Activated effector memory CD4-positive, alpha-beta T cell treated with anti-CD3 and anti-CD28 coated beads, Interleukin-2, amount 50 U/mL, for 16 hours (primary cell): ENCODE measurements around the gene LONP2.
A peak's percentile ranks its signal among the peaks of the same experiment; 100 is the strongest.
"Not testable (repeated sequence)": the region's sequence is repeated elsewhere in the genome, so short reads cannot be mapped to it uniquely, and the experiment has no call there.

Experiments
- DNase-seq: peaks from one replicate; pipeline ENCODE4 v3.0.0-alpha.2; 2020

Gene LONP2

DNA sequence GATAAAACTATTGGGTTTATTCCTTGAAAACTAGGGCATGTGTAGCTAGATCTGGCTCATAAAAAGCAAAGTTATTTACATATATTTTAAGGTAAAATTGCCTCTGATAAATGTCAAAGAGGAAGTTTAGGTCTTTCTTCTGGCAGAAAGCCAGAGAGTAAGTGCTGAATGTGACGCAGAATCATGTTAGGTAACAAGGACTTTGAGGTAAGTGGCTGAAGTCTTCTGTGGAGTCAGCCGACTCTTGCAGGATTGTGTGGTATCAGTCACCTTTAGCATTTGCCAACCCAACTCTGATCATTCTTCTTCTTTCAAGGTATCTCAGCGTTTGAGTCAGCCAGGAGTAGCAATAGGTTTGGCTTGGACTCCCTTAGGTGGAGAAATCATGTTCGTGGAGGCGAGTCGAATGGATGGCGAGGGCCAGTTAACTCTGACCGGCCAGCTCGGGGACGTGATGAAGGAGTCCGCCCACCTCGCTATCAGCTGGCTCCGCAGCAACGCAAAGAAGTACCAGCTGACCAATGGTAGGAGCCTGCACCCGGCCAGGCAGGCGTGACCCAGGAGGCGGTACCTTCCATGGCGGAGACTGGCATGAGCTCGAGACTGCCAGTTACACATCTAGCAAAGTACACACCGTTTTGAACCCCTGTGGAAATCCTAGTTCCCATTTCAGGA is 103.2 kb downstream of the LONP2 start:
- DNase-seq: no peak

DNA sequence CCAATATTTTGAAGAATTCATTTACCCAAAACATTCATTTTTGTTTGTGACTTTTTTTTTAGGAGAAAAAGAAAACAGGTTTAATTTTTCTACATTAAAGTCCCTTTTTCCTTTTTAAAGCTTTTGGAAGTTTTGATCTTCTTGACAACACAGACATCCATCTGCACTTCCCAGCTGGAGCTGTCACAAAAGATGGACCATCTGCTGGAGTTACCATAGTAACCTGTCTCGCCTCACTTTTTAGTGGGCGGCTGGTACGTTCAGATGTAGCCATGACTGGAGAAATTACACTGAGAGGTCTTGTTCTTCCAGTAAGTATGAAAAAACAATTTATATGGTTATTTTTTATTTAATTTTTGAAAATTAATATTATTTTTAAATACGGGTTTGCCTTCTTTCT is 103.9 kb downstream of the LONP2 start:
- DNase-seq: no peak

GRCh38 chr16:48350736-48351135 is 106.6 kb downstream of the LONP2 start:
- DNase-seq: no peak

DNA sequence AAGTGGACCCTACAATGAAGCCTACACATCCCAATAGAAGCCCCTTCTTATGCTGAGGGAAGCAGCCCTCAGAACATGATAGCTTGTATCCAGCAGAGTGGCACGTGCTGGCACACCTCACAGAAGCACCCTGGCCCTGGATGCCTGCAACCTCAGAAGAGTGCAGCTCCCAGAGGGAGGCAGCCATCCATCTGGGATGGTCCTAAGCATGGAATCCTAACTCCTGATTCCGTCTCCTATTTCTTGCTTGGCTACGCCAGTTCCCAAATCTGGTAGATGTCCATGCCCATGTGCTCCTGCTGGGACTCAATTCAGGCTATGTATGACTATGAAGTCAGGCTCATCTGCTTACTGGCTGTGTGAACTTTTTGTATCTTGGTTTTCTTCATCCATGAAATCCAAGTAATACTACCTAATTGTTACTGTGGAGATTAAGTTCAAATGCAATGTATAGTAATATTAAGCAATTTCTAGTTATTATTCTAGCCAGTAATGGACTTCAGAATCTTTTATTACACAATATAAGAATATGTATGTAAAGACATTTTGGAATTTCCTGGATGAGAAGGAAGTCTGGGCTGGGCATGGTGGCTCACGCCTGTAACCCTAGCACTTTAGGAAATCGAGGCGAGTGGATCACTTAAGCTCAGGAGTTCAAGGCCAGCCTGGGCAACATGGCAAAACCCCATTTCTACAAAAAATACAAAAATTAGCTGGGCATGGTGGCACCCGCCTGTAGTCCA is 108.7 kb downstream of the LONP2 start:
- no peak for DNase-seq

DNA sequence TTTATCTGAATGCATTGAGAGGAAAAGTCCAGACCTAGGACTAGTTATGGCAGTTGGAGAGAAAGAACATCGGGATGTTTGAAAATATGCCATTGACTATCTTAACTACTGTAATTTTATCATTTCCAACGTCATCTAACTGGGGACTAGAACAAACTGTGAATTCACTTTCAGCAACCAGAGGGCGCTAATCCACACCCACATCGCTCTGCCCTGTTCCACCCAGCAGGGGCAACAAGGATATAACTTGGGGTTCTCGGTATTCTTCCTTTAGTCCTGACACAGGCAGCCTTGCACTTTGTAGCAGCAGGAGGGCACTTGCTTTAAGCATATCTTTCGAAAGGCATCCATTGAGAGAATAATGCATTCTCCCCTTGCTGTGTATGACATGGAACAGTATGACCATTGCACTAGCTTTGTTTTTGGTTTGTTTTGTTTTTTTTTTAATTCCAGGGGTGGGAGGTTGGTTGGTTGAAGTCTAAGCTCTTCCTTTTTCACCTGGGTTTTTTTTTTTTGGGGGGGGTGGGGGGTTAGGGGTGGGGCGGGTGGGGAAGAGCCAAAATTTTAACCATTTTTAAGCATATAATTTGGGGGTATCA is 109.6 kb downstream of the LONP2 start:
- DNase-seq: peak; percentile 85

GRCh38 chr16:48354385-48354784 is 110.3 kb downstream of the LONP2 start:
- not testable (repeated sequence) for DNase-seq

- DNase-seq: no peak
These were observed 111.1 kb downstream of the LONP2 start for GRCh38 chr16:48354877-48355855.

GRCh38 chr16:48356633-48357376 is 112.7 kb downstream of the LONP2 start:
- DNase-seq: no peak

GRCh38 chr16:48358419-48358818 is 114.3 kb downstream of the LONP2 start:
- DNase-seq: no peak

- no peak for DNase-seq
These were observed 115.9 kb downstream of the LONP2 start for GRCh38 chr16:48359983-48360382.

DNA sequence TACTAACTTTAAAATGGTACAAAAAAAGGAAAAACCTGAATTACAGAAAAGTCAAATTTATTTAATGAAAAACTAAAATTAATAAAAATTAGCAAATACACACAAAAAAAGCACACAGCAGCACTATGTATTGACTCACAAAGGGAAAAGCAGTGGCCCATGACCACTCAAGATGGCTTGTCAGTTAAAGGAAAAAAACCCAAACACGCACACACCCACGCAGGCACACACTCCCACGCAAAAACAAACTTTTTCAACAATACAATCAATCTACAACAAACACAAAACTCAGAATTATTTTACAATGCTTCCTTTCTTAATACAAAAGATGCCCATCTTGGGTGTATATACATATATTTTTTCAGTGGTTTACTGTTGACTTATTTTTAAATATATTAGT is 116.9 kb downstream of the LONP2 start:
- DNase-seq: no peak

DNA sequence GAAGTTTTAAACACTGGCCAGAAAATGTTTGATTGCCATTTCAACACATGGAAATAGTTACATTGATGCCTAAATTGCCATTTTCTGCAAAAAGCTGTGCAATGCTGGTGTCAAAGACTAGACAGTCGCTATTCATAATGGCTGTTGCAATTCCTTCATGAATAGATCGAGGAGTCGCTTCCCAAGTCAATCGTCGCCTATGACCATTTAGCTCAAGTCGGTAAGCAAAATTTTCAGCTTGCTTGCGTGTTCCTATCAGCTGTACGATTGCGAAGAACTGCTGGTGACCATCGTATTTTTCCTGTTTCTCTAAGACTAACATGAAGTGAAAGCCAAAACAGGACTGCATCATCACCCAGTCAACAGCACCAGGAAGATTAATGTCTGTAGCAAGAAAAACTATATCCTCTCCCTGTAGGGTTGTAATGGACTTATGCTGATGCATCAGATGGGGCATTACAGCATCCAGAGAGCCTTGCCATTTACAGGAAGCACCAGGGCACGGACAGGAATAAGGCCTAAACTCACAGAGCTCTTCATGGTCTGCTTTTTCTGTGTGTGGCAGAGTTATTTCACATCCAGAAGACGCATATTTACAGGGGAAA is 117.5 kb downstream of the LONP2 start:
- no peak for DNase-seq

DNA sequence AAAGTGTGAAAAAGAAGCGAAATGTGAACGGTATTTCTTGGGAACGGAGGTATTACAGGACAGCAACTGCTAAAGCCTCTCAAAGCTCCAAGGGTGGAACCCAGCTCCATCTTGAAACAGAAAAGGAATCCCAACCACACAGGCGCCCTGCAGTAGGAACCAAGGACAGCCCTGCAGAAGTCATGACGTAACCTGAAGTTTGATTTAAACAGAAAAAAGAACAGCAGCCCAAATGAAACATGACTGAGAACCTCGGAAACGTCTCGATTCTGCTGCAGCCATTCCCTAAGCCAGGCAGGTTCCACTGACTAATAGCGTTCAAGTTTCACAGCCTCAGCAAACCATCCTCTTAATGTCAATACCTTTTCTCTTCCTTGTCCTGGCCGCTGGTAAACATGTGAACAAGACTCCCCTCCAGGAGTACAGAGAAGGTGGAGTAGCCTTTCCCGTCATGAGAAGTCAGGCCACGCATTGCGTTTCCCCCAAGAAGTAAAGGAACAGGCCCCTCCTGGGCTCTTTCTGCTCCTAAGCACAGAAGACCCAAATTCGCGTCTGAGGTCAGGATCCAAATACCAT is 121.0 kb downstream of the LONP2 start:
- no peak for DNase-seq

GRCh38 chr16:48365601-48366164 is 121.6 kb downstream of the LONP2 start:
- DNase-seq: peak; percentile 93

GRCh38 chr16:48366165-48367093 is 122.3 kb downstream of the LONP2 start:
- peak; percentile 80 for DNase-seq

- DNase-seq: no peak
These were observed 123.4 kb downstream of the LONP2 start for GRCh38 chr16:48367441-48368049.

DNA sequence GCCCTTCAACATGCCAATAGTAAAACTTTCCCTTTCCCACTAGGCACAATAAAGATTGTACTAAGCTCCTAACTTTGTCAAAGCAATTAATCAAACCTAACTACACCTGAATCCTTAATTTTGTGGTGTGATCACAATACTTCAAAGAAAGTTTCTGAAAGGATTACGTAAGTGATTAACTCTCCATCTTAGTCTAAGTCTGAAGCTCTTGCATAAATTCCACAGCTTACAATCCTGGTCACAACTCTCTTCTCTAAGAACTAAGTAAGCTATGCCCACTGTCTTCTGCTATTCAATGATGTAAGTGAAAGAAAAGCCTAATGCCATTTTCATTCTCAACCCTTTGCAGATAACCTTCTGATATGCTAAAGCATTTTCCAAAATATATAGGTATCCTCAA is 125.7 kb downstream of the LONP2 start:
- no peak for DNase-seq

GRCh38 chr16:48370229-48370628 is 126.1 kb downstream of the LONP2 start:
- DNase-seq: no peak

- not testable (repeated sequence) for DNase-seq
These were observed 126.7 kb downstream of the LONP2 start for GRCh38 chr16:48370668-48371392.
